Tibial nerve (tissue), 4 donors: ENCODE results near the gene GALNTL6. TPM values are rescaled to one million over a fixed set of nuclear protein-coding genes. Genes with fewer than 3 reads are reported as not detected.

Experiments
- DNase-seq, 2 donors: peaks; one replicate each; pipeline ENCODE4 v3.0.0-alpha.2; 2019; ENCODE audit warnings: low spot score in 2 of 2
- H3K27ac ChIP-seq, 4 donors: fragments of 200-600 bp; sonication (generic) in 3 of 4; one replicate each; pipeline ENCODE4 v1.5.1; 2017 to 2019; ENCODE audit warnings: mild to moderate bottlenecking in 1 of 4
- H3K27me3 ChIP-seq, 2 donors: fragments of 200-600 bp; sonication (generic) in 1 of 2; one replicate each; pipeline versions ENCODE4 v1.5.1 to v1.6.0; 2017 to 2019
- H3K36me3 ChIP-seq, 3 donors: fragments of 200-600 bp; sonication (generic); one replicate each; pipeline ENCODE4 v1.5.1; 2018 to 2019
- H3K4me1 ChIP-seq, 4 donors: fragments of 200-600 bp; sonication (generic) in 3 of 4; one replicate each; pipeline ENCODE4 v1.5.1; 2017 to 2019
- H3K4me3 ChIP-seq, 4 donors: fragments of 200-600 bp; sonication (generic) in 3 of 4; one replicate each; pipeline ENCODE4 v1.5.1; 2017 to 2019; ENCODE audit warnings: mild to moderate bottlenecking in 1 of 4, moderate library complexity in 1 of 4
- H3K9me3 ChIP-seq, 4 donors: fragments of 200-600 bp; sonication (generic) in 3 of 4; one replicate each; pipeline ENCODE4 v1.5.1; 2017 to 2019
- EP300 ChIP-seq, 2 donors: sonication (generic); formaldehyde crosslinking; IDR thresholded peaks; one replicate each; pipeline ENCODE4 v1.6.1; 2017; ENCODE audit warnings: antibody characterized with exemption in 2 of 2, mild to moderate bottlenecking in 1 of 2
- POLR2A ChIP-seq, 2 donors: fragments of 450-650 bp; IDR thresholded peaks; one replicate each; pipeline ENCODE4 v1.6.1; 2017; ENCODE audit warnings: antibody characterized with exemption in 2 of 2, mild to moderate bottlenecking in 2 of 2, moderate library complexity in 2 of 2
- WGBS, 2 donors: methylation state at CpG; one replicate each; pipeline ENCODE4 v1.1.5; 2018; 5-methylcytosine and 5-hydroxymethylcytosine counted together
- total RNA-seq, 4 donors: library from RNA; depleted of rRNA; stranded (reverse); fragments of >200 nt; gene quantifications; one replicate each; pipeline ENCODE4 v1.1.0, GENCODE V29; 2016
- TF ChIP-seq, protein P1 (sequence below), 5 experiments: fragments of 200-600 bp in 3 of 5; fragments of 450-650 bp in 2 of 5; sonication (generic) in 3 of 5; IDR thresholded peaks; one replicate each; pipeline ENCODE4 v1.5.1; 2016 to 2019; ENCODE audit warnings: antibody characterized with exemption in 5 of 5, mild to moderate bottlenecking in 3 of 5, moderate library complexity in 2 of 5

GALNTL6 gene
- total RNA-seq, 4 donors from 2014 or later, result not detected

DNA sequence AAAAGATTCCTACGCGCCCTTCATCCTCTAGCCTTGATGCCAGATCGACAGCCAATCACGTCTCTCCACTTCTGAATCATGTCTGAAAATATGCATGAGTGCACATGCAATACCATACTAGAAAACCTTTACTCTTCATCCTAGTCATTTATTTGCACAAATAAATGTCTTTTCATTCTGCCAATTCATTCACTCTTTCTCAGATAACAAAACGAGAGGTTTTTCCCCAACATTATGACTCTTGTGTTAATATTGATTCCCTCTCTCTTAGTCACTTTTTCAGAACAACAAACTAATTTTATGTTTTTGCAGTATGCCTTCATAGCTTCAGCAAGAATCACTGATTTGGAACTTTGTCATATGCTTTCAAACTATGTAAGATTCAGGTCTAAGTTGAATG lies 806.0 kb downstream of the GALNTL6 start:
- DNase-seq, result no peak
- no peak overlapping the region for H3K27ac ChIP-seq
- H3K4me3 ChIP-seq, result no peak overlapping the region
- WGBS, 2 donors, result 87 to 90% methylated on average over 5 of the region's 5 CpGs
- no peaks in the 10 kb centered on the region for H3K9me3 ChIP-seq
- no peaks in the 10 kb centered on the region for H3K27me3 ChIP-seq
- no peaks in the 10 kb centered on the region for H3K36me3 ChIP-seq
- no peaks in the 10 kb centered on the region for H3K4me1 ChIP-seq
- no peak for TF ChIP-seq POLR2A (IDR thresholded peaks at IDR 0.05)
- TF ChIP-seq, protein P1, sequence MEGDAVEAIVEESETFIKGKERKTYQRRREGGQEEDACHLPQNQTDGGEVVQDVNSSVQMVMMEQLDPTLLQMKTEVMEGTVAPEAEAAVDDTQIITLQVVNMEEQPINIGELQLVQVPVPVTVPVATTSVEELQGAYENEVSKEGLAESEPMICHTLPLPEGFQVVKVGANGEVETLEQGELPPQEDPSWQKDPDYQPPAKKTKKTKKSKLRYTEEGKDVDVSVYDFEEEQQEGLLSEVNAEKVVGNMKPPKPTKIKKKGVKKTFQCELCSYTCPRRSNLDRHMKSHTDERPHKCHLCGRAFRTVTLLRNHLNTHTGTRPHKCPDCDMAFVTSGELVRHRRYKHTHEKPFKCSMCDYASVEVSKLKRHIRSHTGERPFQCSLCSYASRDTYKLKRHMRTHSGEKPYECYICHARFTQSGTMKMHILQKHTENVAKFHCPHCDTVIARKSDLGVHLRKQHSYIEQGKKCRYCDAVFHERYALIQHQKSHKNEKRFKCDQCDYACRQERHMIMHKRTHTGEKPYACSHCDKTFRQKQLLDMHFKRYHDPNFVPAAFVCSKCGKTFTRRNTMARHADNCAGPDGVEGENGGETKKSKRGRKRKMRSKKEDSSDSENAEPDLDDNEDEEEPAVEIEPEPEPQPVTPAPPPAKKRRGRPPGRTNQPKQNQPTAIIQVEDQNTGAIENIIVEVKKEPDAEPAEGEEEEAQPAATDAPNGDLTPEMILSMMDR (IDR thresholded peaks at IDR 0.05), result no peak
- no peak for TF ChIP-seq EP300 (IDR thresholded peaks at IDR 0.05)

DNA sequence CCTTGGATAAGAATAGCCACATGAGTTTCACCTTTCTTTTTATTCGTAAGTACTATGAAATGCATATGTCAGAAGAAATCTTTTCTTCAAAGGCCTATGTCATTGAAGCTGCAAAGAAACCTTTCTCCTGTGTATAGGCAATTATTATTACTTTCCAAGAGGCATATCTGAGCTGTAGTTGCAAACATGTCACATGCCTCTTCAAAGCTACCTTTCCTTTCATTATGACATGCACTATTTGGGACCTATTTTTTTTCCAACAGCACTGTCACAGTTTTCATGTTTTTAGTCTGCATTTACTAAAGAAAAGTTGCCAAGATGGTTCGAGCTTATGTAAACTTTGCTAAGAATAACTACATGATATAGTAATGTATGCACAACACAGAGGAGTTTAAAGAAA lies 806.6 kb downstream of the GALNTL6 start:
- H3K27ac ChIP-seq, result no peak overlapping the region
- H3K27me3 ChIP-seq, result no peaks in the 10 kb centered on the region
- TF ChIP-seq POLR2A (IDR thresholded peaks at IDR 0.05) (no peak), EP300 (IDR thresholded peaks at IDR 0.05) (no peak)
- TF ChIP-seq, protein P1 (IDR thresholded peaks at IDR 0.05), result no peak
- H3K9me3 ChIP-seq, result no peaks in the 10 kb centered on the region
- no peak overlapping the region for H3K4me3 ChIP-seq
- H3K4me1 ChIP-seq, result no peaks in the 10 kb centered on the region
- WGBS, 2 donors, result 56 to 57% methylated on average over 2 of the region's 2 CpGs
- H3K36me3 ChIP-seq, result no peaks in the 10 kb centered on the region
- no peak for DNase-seq

DNA sequence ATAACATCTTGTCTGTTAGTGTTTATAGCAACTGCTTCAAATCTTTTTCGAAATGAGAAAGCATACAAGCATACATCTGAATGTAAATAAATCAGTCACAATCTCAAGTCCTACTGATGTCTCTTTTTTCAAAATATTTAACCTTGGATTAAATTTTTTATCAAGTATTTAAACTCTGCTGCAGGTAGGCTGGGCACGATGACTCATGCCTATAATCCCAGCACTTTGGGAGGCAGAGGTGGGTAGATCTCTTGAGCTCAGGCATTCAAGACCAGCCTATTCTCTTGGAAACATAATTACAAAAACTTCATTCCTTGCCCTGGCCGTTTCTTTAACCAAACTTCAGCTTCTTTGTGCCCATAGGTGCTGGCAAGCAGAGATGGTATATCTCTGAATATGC lies 815.1 kb downstream of the GALNTL6 start:
- Histone ChIP-seq H3K27ac (no peak overlapping the region), H3K4me1 (no peaks in the 10 kb centered on the region), H3K36me3 (no peaks in the 10 kb centered on the region), H3K9me3 (no peaks in the 10 kb centered on the region), H3K27me3 (no peaks in the 10 kb centered on the region), H3K4me3 (no peak overlapping the region)
- DNase-seq, result no peak
- TF ChIP-seq, protein P1 (IDR thresholded peaks at IDR 0.05), result no peak
- TF ChIP-seq EP300 (IDR thresholded peaks at IDR 0.05) (no peak), POLR2A (IDR thresholded peaks at IDR 0.05) (no peak)
- WGBS, 2 donors, result 72 to 75% methylated on average over 3 of the region's 3 CpGs

DNA sequence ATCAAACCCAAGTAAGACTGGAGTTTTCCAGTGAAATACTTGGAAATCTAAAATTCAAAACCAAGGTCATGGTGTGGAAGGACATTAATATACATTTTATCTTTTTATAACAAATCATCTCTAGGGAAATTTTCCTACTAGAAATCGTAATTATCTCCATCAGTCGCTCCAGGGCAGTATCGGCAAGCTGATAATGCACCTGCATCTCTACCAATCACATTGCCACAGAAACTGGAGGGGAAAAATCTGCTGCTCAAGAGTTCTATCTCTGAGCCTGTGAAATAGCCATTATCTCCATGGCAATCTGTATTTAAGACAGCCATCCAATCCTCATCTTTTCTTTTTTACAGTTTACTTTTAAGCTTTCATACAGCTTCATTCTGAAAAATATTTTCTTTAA lies 817.1 kb downstream of the GALNTL6 start:
- Histone ChIP-seq H3K9me3 (no peaks in the 10 kb centered on the region), H3K4me1 (no peaks in the 10 kb centered on the region), H3K4me3 (no peak overlapping the region), H3K36me3 (no peaks in the 10 kb centered on the region), H3K27me3 (no peaks in the 10 kb centered on the region), H3K27ac (no peak overlapping the region)
- TF ChIP-seq EP300 (IDR thresholded peaks at IDR 0.05) (no peak), POLR2A (IDR thresholded peaks at IDR 0.05) (no peak)
- TF ChIP-seq, protein P1 (IDR thresholded peaks at IDR 0.05), result no peak
- 79 to 82% methylated on average over 3 of the region's 3 CpGs for WGBS, 2 donors
- no peak for DNase-seq

DNA sequence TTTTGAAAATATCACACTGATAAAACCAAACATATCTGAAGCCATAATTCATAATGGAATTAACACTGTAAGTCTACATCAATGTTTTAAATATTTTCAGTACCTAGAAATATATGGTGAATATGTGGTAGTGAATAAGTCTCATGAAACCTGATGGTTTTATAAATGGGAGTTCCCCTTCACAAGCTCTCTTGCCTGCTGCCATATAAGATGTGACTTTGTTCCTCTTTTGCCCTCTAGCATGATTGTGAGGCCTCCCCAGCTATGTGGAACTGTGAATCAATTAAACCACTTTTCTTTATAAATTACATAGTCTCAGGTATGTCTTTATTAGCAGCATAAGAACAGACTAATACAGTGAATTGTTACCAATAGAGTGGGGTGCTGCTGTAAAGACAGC lies 818.6 kb downstream of the GALNTL6 start:
- Histone ChIP-seq H3K27me3 (no peaks in the 10 kb centered on the region), H3K4me1 (no peaks in the 10 kb centered on the region), H3K9me3 (no peaks in the 10 kb centered on the region), H3K27ac (no peak overlapping the region), H3K4me3 (no peak overlapping the region), H3K36me3 (no peaks in the 10 kb centered on the region)
- no peak for DNase-seq
- TF ChIP-seq EP300 (IDR thresholded peaks at IDR 0.05) (no peak), POLR2A (IDR thresholded peaks at IDR 0.05) (no peak)
- TF ChIP-seq, protein P1 (IDR thresholded peaks at IDR 0.05), result no peak
